H1 (cell line): Measurements from ENCODE around the gene TEAD1. TPM values are rescaled to one million over a fixed set of nuclear protein-coding genes. Genes with fewer than 3 reads are reported as not detected.

ENCODE experiments used
- polyA plus RNA-seq, 7 experiments: library from polyadenylated mRNA; depleted of rRNA in 3 of 7; stranded (reverse) in 5 of 7; unstranded in 2 of 7; fragments of >200 nt in 5 of 7; fragments of 200-250 nt in 2 of 7; gene quantifications; 1 replicate in 5 of 7; 2 replicates in 1 of 7; 4 replicates in 1 of 7; pipeline versions ENCODE4 v1.2.1 to v1.2.3, GENCODE V29; 2011 to 2013; ENCODE audit warnings: missing spikeins in 2 of 7, mixed read lengths in 2 of 7
- total RNA-seq: library from RNA; stranded (reverse); fragmentation: NEBNext Ultra II Directional; extraction: Animal tissue kit (Norgen Biotek cat#: 25700); gene quantifications from 2 replicates; pipeline ENCODE4 v1.2.1, GENCODE V29; 2021
- TF ChIP-seq, protein P1 (sequence below): fragments of 300-600 bp; sonication (generic); IDR thresholded peaks from 2 replicates; pipeline ENCODE4 v1.7.1; 2012; ENCODE audit warnings: low read length, moderate library complexity, mild to moderate bottlenecking, inconsistent platforms; ENCODE audit not compliant: insufficient replicate concordance

Gene TEAD1
- total and polyA plus RNA-seq, 2 of the 8 experiments (the other 6 are each of a cell fraction or from before 2014, with no cell fraction given), result 15.6 to 67.4 TPM

DNA sequence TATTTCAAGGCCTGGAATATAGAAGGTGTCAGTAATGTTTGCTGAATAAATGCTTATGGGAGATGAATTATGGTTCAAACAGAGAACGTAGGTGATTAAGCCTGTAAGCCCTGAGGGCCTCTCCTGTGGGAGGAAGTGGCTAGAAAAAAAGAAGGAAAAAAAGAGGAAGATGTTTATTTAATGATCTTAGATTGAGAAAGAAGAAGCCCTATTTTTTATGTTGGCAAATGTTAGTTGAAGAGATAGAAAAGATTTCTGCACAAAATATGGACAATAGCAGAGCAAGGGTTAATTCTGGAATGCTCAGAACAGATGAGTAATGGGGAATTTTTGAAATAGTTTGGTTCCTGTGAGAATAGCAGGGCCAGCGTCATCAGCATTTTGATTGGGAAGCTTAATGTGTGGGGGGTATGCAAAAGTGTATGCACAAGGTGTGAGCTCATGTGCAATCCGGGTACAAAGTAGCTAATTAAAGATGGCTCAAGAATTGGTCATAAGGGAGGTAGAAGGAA is 95.7 kb downstream of the TEAD1 start (continued):
- TF ChIP-seq, protein P1, sequence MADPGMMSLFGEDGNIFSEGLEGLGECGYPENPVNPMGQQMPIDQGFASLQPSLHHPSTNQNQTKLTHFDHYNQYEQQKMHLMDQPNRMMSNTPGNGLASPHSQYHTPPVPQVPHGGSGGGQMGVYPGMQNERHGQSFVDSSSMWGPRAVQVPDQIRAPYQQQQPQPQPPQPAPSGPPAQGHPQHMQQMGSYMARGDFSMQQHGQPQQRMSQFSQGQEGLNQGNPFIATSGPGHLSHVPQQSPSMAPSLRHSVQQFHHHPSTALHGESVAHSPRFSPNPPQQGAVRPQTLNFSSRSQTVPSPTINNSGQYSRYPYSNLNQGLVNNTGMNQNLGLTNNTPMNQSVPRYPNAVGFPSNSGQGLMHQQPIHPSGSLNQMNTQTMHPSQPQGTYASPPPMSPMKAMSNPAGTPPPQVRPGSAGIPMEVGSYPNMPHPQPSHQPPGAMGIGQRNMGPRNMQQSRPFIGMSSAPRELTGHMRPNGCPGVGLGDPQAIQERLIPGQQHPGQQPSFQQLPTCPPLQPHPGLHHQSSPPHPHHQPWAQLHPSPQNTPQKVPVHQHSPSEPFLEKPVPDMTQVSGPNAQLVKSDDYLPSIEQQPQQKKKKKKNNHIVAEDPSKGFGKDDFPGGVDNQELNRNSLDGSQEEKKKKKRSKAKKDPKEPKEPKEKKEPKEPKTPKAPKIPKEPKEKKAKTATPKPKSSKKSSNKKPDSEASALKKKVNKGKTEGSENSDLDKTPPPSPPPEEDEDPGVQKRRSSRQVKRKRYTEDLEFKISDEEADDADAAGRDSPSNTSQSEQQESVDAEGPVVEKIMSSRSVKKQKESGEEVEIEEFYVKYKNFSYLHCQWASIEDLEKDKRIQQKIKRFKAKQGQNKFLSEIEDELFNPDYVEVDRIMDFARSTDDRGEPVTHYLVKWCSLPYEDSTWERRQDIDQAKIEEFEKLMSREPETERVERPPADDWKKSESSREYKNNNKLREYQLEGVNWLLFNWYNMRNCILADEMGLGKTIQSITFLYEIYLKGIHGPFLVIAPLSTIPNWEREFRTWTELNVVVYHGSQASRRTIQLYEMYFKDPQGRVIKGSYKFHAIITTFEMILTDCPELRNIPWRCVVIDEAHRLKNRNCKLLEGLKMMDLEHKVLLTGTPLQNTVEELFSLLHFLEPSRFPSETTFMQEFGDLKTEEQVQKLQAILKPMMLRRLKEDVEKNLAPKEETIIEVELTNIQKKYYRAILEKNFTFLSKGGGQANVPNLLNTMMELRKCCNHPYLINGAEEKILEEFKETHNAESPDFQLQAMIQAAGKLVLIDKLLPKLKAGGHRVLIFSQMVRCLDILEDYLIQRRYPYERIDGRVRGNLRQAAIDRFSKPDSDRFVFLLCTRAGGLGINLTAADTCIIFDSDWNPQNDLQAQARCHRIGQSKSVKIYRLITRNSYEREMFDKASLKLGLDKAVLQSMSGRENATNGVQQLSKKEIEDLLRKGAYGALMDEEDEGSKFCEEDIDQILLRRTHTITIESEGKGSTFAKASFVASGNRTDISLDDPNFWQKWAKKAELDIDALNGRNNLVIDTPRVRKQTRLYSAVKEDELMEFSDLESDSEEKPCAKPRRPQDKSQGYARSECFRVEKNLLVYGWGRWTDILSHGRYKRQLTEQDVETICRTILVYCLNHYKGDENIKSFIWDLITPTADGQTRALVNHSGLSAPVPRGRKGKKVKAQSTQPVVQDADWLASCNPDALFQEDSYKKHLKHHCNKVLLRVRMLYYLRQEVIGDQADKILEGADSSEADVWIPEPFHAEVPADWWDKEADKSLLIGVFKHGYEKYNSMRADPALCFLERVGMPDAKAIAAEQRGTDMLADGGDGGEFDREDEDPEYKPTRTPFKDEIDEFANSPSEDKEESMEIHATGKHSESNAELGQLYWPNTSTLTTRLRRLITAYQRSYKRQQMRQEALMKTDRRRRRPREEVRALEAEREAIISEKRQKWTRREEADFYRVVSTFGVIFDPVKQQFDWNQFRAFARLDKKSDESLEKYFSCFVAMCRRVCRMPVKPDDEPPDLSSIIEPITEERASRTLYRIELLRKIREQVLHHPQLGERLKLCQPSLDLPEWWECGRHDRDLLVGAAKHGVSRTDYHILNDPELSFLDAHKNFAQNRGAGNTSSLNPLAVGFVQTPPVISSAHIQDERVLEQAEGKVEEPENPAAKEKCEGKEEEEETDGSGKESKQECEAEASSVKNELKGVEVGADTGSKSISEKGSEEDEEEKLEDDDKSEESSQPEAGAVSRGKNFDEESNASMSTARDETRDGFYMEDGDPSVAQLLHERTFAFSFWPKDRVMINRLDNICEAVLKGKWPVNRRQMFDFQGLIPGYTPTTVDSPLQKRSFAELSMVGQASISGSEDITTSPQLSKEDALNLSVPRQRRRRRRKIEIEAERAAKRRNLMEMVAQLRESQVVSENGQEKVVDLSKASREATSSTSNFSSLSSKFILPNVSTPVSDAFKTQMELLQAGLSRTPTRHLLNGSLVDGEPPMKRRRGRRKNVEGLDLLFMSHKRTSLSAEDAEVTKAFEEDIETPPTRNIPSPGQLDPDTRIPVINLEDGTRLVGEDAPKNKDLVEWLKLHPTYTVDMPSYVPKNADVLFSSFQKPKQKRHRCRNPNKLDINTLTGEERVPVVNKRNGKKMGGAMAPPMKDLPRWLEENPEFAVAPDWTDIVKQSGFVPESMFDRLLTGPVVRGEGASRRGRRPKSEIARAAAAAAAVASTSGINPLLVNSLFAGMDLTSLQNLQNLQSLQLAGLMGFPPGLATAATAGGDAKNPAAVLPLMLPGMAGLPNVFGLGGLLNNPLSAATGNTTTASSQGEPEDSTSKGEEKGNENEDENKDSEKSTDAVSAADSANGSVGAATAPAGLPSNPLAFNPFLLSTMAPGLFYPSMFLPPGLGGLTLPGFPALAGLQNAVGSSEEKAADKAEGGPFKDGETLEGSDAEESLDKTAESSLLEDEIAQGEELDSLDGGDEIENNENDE, result no peak
